HG03457 (cell line): ENCODE data around the gene SERPINB12.

Experiments
- ATAC-seq: cut with Tn5 transposase; IDR thresholded peaks from one replicate; pipeline ENCODE4 v1.9.1; 2021; ENCODE audit warnings: moderate number of reproducible peaks; ENCODE audit not compliant: unreplicated experiment

SERPINB12 gene

DNA sequence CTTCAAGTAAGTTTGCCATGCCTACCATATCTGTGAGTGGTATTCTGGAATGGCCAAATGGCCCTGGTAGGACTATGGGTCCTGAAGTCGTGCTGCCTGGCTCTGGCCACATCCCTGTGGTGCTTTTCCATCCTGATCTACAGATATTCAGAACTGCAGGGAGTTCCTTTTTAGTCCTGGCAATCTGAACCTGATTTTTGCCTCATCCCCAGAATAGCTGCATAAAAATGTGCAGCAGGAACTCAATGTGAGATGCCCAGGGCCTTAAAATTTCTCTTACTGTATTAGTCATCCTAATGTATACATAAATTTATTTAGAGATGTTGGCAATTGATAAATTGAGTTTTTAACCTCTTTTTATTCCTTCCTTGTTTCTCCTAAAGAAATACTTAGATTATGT, 50.3 kb downstream of the SERPINB12 start:
- ATAC-seq = no peak

DNA sequence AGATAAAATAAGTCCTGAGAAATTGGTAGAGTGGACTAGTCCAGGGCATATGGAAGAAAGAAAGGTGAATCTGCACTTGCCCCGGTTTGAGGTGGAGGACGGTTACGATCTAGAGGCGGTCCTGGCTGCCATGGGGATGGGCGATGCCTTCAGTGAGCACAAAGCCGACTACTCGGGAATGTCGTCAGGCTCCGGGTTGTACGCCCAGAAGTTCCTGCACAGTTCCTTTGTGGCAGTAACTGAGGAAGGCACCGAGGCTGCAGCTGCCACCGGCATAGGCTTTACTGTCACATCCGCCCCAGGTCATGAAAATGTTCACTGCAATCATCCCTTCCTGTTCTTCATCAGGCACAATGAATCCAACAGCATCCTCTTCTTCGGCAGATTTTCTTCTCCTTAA, 54.8 kb downstream of the SERPINB12 start:
- no peak for ATAC-seq

DNA sequence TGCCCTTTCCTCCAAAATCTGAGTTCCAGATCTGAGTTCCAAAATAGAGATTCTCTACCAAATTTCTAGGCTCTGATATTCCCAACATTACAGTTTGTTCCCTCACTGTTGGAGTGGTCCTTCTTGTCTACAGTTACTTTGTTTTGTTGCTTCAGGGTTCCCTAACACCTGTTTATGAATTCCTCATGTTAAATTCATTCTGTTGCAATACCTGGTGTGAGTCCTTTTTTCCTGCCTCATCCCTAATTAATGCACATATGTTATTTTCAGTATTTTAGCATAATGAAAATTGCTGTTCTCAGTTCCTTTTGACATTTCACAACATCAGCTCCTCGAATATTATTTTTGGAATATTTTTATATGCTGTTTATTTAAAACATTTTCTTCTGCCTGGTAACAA, 61.2 kb downstream of the SERPINB12 start:
- ATAC-seq = no peak

DNA sequence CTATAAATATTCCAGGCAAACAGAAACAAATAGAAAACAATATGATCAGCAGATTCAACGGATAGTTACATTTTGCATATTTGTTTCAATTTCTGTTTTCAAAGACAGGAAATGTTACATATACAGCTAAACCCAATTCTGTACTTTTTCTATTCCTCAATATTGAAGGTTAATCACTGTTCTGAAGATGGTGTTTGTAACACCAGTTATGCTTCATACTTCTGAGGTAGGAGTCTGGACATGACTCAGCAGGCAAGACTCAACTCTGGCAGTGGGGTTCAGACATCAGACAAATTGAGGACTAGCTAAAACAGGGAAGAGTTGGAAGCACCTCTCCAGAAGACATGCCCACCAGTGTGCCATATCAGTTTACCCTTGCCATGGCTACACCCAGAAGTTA, 61.6 kb downstream of the SERPINB12 start:
- ATAC-seq = peak; percentile 94

DNA sequence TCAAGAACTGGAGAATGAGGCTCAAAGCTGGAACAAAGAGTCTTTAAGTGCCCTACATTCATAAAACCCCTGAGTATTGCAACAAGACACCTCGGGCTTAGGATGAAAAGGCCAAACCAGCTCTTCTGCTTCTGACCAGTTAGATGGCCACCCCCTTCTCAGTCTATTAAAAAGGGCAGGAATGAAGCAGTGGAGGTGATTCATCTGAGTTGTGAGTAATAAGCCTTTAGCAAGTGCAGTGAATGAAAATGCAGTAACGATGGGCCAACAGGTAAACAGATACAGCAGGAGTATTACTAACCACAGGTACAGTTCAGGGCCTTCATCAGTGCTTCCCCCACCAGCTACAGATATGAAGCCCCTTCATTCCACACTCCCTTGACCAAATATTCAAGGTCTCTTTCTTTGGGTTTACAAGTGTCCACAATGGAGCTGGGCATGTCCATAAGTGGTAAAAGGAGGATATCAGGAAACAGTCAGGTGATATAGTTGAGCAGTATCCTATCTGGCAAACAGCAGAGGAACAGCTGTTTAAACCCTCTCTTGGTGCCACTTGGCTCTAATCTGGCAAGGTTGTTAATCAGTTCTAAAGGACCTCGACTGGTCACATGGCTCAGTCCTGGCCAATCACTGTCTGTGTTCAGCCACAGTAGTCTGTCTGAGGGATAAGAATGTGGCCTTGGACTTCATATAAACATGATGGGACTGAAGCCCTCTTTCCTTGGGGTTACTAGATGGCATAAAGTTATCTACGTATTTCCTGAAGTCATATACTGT, 62.8 kb downstream of the SERPINB12 start:
- no peak for ATAC-seq

DNA sequence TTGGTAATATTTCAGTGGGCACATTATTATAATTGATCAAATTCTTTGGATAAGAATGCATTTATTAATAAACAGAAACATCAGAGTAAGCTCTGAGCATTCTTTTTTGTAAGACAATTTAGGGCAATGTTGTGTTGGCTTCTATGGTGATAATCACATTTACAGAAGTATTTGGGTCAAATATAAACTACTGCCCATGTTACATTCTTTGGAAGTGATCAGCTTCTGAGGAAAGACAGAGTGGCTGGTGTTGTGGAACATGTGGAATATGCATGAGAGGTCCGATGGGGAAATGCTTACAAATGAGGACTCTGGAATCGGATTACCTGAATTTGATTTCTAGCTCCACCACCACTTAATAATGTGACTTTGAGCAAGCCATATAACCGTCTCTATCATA, 64.4 kb downstream of the SERPINB12 start:
- no peak for ATAC-seq

DNA sequence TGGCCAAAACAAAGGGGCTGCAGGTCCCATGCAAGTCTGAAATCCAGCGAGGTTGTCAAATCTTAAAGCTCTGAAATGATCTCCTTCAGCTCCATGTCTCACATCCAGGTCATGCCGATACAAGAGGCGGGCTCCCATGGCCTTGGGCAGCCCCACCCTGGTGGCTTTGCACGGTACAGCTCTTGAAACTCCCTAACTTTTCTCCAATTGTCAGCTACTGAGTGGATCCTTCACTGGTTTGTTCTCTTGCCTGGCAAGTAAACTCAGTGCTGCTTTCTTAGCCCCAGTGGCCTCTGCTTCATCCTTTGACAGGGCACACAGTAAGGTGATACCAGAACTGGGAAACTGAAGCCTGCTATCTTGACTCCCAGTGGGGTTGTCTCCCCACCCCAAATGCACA, 71.3 kb downstream of the SERPINB12 start:
- no peak for ATAC-seq

DNA sequence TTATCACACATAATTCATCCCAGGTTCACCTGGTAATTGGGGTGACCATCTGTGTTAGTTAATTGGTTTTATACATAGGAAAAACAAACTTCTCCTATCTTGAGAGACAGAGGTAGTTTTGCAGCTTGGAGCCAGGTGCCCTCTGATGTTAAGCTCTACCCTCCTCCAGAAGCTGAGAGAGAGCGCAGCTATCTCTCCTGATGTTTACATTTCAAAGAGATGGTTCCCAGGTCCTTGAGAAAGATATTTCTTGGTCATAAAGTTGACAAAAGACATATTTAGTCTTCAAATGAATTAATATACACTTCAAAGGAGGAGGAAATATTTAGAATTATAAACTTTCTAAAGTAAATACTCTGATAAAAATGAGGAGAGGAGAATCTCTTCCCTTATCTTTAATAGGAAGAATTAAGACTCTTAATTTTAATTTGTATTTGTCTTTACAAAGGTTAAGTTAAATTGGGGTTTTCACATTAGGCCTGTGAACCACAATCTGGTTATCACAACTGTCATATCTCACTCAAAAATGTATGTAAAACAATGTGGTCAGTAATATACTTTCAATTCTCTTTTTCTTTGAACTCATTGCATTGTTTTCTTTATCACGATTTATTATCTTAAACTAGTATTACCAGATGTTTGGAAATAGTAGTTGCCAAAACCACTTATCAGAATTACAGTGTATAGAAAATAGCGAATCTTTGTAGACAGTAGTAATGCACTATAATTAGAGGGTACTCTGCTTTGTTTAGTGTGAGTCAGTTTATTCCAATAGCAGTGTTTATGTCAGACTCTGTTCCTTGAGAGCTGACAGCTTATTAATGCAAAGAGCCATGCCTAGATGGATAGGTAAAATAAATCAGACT, 75.1 kb downstream of the SERPINB12 start:
- ATAC-seq = peak; percentile 79

GRCh38 chr18:63617915-63618234, 75.7 kb downstream of the SERPINB12 start:
- no peak for ATAC-seq
